NCI-H345 (cell line): ENCODE measurements around the gene CACNB2.

Source experiments
- DNase-seq: peaks from one replicate; lab custom pipeline; 2025; lab: John Stamatoyannopoulos, UW

CACNB2 gene

GRCh38 chr10:18230794-18231193, 90.6 kb downstream of the CACNB2 start:
- no peak for DNase-seq

DNA sequence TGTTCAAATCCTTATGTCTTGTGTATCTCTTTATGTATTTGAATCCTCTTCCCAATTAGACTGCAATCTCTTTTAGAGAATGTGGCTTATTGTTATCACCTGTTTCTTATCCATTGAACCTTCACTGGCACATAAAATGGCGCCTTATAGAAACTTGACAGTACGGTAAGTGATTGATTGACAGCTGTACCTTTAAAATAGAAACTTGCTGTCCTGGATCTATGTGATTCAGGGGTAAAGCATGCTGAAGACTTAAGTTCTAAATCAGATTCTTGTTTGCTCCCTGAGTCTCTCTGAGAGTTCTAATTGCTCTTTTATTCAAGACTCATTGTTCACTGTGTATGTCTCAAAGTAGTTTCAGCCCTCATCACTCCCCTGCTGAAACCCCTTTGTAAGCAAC, 91.3 kb downstream of the CACNB2 start:
- DNase-seq: no peak

GRCh38 chr10:18233775-18234174, 93.6 kb downstream of the CACNB2 start:
- DNase-seq: no peak

- no peak for DNase-seq
Observed at GRCh38 chr10:18235477-18235876, 95.3 kb downstream of the CACNB2 start.

DNA sequence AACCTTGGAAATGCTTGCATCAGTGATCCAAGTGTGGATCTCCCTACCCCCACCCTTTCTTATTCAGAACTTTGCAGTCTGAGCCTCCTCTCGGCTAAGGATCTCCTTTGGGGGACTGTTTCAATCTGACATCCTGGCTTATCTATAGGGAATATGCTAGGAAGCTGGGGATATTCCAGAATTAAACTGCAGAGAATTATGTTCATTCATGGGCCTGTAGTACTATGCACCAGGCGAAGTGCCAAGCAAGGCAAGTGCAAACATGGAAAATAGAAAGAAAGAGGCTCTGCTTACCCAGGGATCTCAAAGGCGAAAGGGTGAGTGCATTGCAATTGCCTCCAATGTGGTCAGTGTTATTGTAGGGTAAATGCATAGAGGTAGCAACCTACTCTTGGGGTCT, 96.5 kb downstream of the CACNB2 start:
- DNase-seq: no peak

DNA sequence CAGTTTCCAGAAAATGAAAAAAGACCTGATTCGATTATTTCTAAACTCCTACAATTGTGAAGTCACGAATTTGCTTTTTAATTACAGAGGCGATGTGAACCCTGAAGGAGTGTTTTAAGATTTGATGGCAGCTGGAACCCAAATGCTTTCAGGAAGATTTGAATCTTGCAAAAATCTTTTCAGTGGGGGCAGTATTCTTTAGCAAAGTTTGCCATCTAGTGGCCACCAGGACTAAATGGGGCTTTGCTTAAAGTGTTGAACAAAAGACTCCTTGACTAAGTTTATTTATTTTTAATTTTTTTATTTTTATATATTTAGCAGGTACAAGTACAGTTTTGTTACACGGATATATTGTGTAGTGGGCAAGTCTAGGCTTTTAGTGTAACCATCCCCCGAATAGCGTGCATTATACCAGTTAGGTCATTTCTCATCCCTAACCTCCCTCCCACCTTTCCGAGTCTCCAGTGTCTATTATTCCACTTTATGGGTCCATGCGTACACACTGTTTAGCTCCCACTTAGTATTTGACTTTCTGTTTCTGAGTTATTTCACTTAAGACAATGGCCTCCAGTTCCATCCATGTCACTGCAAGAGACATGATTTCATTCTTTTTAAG, 98.8 kb downstream of the CACNB2 start:
- no peak for DNase-seq

DNA sequence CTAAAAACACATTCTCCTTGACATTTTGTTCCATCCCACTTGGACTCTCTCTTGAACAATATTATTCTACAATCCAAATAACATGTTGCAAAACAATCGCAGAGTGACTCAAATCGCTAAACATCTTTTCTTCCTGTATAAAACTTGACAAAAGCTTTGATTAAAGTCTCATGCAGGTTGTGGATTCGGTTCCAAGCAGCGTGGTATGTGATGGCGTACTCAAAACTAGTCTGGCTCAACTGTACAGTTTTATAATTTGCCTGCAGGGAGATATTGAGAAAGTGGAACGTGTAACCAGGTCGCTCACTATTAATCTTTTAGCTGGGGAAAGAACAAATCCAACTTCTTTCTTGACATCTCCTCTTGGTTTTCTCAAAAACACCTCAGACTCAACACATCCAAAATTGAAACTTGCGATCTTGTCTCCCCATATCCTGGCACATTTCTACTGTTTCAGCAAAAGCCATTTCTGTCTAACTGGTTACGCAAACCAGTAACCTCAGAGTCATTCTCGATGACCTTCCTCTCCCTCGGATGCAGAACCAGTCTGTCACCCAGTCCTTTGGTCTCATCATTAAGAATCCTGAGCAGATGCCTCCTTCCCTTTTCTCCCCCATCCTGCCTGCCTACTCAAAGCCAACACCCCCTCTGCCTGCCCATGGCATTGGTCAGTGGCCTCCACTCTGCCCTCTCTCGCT, 100.1 kb downstream of the CACNB2 start:
- no peak for DNase-seq

- no peak for DNase-seq
Observed at GRCh38 chr10:18246967-18247366, 106.7 kb downstream of the CACNB2 start.

DNA sequence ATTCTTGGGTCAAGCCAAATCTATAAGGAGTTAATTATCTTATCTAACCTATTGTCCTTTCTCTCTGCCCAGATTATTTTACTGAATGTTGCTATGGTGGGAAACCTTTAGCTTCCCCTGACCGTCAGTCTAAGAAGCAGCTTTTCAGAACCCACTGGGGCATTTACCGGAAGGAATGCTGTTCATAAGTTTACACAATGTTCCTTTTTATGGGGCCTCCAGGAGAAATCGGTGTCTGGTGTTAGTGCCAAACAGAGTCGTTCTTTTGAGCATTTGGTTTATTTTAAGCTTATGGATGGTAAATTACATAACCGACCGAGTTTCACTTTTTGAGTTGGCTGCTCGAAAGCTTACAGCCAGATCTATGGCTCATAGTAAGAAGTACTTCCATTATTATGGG, 111.9 kb downstream of the CACNB2 start:
- no peak for DNase-seq

GRCh38 chr10:18254086-18254485, 113.9 kb downstream of the CACNB2 start:
- DNase-seq: no peak

DNA sequence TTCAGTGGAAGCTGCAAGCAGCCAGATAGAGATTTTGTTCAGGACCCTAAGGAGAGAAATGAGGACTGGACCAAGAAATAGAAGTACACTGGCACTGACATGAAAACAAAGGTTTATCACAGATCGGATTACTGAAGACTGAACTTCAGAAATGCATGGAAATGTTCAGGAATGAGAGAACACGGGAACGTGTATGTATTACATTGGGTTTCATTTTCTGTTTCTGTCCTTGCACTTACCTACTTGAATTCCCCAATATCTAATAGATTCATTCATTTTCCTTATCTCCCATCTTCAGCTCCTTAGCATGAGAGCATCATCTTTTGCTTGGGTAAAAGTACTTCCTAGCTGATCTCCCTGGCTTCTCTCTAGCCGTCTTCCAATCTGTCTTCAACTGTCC, 114.5 kb downstream of the CACNB2 start:
- DNase-seq: no peak

DNA sequence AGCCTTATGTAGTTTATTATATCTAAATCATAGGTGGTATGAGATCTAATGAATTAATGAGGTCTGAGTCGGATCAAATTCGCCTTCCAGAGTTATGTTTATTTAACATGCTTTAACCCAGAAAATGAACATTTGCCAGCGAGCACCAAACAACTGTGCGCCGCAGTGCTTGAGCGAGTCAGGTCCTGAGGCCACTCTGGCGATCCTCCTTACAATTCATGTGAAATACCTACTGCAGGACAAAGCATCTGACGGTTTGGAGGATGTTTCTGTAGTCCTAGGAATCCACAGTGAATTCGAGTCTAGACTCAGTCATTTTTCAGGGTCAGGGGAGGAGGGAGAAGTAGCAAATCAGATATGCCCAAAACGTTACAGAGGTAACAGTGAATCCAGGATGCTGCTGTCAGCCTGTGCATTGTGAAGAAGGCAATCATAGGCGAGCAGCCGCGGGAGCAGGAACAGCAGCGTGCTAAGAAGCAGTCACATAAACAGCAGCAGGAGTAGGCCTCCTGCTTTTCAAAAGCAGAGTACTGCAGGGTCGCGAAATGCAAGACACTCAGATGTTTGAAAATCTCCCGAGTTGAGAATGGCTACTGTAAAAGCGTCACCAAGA, 120.2 kb downstream of the CACNB2 start:
- DNase-seq: no peak

DNA sequence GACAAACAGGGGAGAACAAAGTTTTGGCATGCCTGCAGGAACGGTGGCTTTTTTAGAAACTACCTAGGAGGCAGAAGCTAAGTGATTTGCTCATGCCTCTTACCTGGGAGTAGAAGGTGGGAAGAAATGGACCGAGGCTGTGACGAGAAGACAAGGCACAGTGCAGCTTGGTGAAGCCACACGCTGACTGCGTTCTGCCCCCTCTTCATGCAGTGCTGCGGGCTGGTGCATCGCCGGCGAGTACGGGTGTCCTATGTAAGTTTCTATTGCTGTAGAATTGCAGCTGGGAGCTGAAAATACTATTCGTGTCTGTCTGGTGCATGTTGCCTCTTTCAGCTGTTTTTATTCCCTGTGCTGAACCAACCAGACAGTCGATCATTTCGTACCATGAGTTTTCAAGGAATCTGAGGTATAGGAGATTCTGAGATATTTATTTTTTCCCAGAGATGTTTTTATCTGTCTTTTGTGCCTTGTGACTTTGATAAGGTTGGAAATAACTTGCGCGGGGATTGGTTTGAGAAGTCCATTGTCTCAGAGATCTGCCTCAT, 120.9 kb downstream of the CACNB2 start:
- DNase-seq: no peak

DNA sequence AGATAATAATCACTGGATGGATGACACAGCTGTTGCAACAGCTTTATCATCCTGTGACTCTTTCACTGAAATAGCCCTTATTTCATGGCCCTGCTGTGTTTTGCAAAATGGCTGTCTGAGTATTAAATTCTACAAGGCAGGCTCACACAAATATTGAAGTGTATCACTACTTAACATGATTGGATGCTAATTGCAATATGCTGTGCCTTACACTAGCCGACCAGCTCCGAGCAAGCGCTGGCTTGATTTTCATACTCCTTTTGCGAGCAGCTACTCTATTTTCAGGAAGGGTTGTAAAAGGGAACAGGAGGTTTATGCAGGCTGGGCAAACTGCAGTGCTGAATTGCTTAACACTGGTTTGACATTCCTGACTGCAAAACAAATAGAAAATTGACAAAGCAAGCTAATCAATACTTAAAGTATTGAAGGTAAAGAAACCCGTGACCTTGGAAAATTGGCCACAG, 121.6 kb downstream of the CACNB2 start:
- no peak for DNase-seq

DNA sequence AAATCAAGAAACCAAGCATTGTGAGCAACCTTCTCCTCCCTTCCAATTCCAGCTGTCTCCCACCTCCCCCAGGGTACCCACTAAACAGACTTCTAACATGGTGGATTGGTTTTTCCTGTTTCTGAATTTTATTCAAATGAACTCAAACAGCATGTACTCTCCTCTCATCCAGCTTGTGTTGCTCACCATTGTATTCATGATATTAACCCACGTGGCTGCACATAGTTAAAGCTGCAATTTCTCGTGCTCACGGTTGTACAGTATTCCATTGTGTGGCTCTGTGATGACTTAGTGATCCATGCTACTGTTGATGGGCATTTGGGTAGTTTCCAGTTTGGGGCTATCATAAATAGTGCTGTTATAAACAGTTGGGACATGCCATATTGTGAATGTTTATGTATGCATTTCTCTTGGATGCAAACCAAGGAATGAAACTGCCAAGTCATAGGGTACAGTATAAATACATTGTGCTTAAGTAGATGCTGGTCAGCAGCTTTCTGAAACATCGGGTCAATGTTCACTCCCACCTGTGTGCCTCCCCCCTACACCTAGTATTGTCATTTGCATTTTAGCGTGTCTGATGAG, 124.3 kb downstream of the CACNB2 start:
- no peak for DNase-seq

- DNase-seq: no peak
Observed at GRCh38 chr10:18268005-18268404, 127.8 kb downstream of the CACNB2 start.

- DNase-seq: no peak
Observed at GRCh38 chr10:18271491-18271890, 131.3 kb downstream of the CACNB2 start.

- no peak for DNase-seq
Observed at GRCh38 chr10:18273039-18273438, 132.8 kb downstream of the CACNB2 start.

DNA sequence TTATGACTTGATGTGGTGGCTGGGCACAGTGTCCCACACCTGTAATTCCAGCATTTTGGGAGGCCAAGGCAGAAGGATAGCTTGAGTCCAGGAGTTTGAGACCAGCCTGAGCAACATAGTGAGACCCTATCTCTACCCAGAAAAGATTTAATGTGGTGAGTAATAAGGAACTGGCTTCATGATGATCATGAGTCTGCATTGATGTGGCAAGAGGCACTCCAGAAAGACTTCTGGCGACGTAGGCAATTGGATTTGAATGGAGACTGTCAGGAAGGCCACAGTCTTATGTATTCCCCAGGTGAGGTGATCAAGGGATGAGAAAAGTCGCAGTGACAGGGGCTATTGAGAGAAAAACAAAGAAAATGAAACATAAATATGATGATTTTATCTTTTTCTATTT, 138.0 kb downstream of the CACNB2 start:
- DNase-seq: no peak

DNA sequence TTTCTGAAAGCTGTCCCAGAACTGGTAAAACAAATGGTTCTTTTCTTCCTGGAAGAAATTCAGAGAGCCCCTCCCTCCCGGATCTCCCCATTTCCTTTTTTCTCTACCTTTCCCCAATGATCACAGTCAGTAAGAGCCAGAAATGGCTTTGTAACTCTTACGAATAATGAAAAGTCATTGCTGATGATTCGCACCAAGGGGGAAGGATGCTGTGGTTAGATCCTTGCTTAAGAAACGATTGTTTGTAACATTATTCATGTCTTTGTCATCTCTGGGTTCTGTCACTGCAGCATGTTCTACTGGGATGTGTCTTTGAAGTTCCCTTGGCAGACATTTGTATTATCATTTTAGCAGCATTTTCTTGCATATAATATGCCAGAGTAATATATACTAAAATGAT, 138.9 kb downstream of the CACNB2 start:
- DNase-seq: no peak

DNA sequence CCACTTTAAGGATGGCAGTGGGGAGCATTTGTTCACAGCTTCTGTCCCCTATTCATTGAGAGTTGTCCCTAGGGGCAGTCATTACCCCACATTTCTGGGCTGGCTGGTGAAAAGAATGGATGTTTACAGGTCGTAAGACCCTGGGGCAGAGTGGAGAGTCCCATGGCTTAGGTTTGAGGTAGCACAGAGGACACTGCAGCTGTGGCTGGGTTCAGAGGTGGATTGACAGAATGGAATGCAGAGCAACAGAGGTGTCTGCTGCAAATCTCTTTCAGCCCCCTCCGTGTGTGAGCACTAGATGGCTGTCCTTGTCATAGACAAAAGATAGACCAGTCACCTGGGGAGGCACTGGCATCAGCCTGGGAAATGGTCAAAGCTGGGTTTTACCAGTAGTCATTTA, 141.9 kb downstream of the CACNB2 start:
- DNase-seq: no peak

GRCh38 chr10:18290651-18291313, 150.6 kb downstream of the CACNB2 start:
- no peak for DNase-seq
